ENCODE measurements around the gene MCHR1.

Gene MCHR1

DNA sequence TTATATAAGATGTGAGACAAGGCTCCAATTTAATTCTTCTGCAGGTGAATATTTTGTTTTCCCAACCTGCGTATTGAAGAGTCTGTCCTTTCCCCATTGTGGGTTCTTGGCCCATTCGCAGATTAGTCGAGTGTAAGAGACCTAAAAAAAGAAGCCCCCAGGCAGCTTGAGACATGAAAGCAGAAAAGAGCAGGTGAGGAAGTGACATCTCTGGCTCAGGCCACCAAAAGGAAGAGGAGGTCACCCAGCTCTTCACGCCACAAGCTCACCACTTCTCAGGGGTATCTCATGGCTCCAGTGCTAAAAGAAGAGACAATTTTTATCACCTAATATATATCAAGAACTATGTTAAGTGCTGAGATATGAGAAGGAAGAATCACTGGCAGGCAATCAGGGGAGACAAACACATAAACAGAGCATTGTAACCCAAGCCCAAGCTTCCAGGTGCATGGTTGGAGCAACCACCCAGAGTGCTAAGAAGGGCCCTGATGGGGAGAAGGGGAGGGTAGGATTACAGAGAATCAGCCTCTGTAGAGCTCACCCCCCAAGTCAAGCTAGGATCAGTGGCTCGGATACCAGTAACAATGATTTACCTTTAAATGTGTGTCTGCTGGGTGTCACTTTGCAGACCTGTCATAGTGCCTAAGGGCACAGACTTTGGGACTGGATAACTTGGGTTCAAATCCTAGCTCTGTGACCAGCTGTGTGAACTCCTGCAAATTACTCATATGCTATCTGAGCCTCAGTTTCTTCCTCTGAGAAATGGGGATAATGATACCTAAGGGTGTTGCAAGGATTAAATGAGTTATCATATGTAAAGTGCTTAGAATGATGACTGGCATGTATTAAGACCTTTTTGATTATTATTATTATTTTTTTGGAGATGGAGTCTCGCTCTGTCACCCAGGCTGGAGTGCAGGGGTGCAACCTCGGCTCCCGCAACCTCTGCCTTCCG lies 39.2 kb downstream of the MCHR1 start:
- TF ChIP-seq, protein P1, sequence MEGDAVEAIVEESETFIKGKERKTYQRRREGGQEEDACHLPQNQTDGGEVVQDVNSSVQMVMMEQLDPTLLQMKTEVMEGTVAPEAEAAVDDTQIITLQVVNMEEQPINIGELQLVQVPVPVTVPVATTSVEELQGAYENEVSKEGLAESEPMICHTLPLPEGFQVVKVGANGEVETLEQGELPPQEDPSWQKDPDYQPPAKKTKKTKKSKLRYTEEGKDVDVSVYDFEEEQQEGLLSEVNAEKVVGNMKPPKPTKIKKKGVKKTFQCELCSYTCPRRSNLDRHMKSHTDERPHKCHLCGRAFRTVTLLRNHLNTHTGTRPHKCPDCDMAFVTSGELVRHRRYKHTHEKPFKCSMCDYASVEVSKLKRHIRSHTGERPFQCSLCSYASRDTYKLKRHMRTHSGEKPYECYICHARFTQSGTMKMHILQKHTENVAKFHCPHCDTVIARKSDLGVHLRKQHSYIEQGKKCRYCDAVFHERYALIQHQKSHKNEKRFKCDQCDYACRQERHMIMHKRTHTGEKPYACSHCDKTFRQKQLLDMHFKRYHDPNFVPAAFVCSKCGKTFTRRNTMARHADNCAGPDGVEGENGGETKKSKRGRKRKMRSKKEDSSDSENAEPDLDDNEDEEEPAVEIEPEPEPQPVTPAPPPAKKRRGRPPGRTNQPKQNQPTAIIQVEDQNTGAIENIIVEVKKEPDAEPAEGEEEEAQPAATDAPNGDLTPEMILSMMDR (IDR thresholded peaks at IDR 0.05), result no peak

DNA sequence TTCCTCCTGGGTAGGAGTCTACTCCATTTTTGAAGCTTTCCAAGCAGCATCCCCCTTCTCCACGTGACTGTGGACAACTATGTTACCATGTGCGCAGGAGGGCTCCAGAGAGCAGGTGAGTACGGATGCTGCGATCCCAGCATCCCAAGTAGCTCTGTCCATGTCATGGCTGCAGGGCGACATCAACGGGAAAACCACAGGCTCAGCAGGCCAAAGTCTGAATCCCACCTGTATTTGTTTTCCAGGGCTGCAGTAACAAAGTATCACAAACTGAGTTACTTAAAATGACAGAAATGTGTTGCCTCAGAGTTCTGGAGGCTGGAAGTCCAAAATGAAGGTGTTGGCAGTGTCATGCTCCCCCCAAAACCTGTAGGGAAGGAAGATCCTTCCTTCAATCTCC lies 40.3 kb downstream of the MCHR1 start:
- TF ChIP-seq, protein P1 (IDR thresholded peaks at IDR 0.05), result no peak

- TF ChIP-seq, protein P1 (IDR thresholded peaks at IDR 0.05), result no peak
Observed at GRCh38 chr22:40720538-40721256, 41.4 kb downstream of the MCHR1 start.

DNA sequence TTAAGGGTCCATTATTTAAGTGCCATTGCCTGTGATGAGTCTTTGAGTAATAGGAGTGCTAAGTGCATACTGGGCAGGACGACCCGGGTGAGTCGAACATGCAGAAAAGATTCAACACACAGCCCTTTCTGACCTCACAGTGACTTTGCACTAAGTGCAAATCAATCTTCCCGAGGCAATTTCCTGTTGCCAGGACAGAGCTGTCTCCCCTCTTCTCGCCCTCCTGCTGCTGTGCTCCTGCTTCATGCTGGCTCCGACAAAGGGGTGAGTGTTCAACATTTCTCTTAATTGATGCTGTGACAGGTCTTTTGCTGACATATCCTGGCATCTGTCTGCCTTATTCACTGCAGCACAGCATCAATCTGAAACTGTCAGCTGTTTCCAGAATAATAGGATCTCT lies 42.0 kb downstream of the MCHR1 start:
- TF ChIP-seq, protein P1 (IDR thresholded peaks at IDR 0.05), result no peak

DNA sequence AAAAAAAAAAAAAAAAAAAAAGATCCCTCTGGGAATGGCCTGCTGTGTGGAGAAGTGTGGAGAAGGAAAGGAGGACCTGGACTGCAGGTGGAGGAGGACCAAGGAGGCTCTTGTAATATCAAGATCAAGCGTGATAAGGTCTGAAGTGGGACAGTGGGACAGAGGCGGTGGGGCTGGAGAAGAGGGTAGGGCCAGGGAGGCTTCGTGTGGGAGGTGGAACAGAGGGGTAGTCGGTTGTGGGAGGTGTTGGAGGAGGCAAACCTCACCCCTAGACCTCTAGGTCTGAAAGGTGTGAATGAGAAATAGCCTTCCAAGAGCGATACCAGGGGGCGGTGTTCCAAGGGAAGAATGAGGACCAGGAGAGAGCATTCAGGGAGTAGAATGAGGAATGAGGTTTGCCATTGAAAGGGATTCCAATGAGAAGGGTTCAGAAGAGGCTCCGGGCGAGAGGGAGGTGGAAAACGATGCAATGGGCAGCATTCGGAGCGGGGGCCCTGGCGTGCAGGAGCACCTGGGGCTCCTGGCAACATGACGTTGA lies 44.2 kb downstream of the MCHR1 start:
- TF ChIP-seq, protein P1 (IDR thresholded peaks at IDR 0.05), result no peak

DNA sequence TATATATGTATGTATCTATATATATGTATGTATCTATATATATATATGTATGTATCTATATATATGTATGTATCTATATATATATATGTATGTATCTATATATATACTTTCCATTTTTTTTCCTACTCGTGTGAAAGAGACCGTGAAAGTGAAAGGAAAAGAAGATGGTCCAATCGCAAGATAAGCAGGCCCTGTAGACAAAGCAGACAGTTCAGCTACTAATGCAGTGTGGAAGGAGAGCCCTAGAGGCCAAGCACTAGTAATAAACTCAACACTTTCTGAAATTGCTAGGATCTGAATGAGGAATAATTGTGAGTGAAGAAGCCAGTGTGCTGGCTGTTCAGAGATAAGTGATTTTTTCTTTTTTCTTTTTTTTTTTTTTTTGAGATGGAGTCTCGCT lies 47.2 kb downstream of the MCHR1 start:
- TF ChIP-seq, protein P1 (IDR thresholded peaks at IDR 0.05), result no peak

- TF ChIP-seq, protein P1 (IDR thresholded peaks at IDR 0.05), result no peak
Observed at GRCh38 chr22:40727070-40727963, 48.0 kb downstream of the MCHR1 start.

All from LNCAP (cell line).